DOHH2 (cell line): Measurements from ENCODE around the gene MYBPC3.

Experiments used
- H3F3A ChIP-seq: fragments of 200-600 bp; sonication (generic), shearing (Covaris generic); 2 replicates; pipeline ENCODE4 v1.6.0; 2016; ENCODE audit warnings: antibody characterized with exemption, mild to moderate bottlenecking; ENCODE audit not compliant: control insufficient read depth, insufficient read depth
- H3K27ac ChIP-seq: fragments of 200-600 bp; sonication (generic); 2 replicates; pipeline ENCODE4 v1.5.1; 2014; ENCODE audit warnings: low read depth, mild to moderate bottlenecking, low read length, moderate library complexity
- H3K27me3 ChIP-seq: fragments of 200-600 bp; sonication (generic); 2 replicates; pipeline ENCODE4 v1.6.1; 2014; ENCODE audit warnings: mild to moderate bottlenecking, low read length, mixed read lengths; ENCODE audit not compliant: control insufficient read depth
- H3K36me3 ChIP-seq: fragments of 200-600 bp; sonication (generic); 2 replicates; pipeline ENCODE4 v1.6.1; 2014; ENCODE audit warnings: mild to moderate bottlenecking, low read length, moderate library complexity, mixed read lengths; ENCODE audit not compliant: control insufficient read depth
- H3K4me1 ChIP-seq: fragments of 200-600 bp; sonication (generic); 2 replicates; pipeline ENCODE4 v1.6.1; 2014; ENCODE audit warnings: mild to moderate bottlenecking, low read length, mixed read lengths; ENCODE audit not compliant: control insufficient read depth
- H3K4me2 ChIP-seq: fragments of 200-600 bp; sonication (generic); 2 replicates; pipeline ENCODE4 v1.6.0; 2014; ENCODE audit warnings: mild to moderate bottlenecking, low read length, moderate library complexity
- H3K4me3 ChIP-seq: fragments of 200-600 bp; sonication (generic); 2 replicates; pipeline ENCODE4 v1.5.1; 2014; ENCODE audit warnings: mild to moderate bottlenecking, low read length, mixed read lengths
- H3K79me2 ChIP-seq: fragments of 200-600 bp; sonication (generic); 2 replicates; pipeline ENCODE4 v1.6.1; 2014; ENCODE audit warnings: mild to moderate bottlenecking, low read length, mixed read lengths; ENCODE audit not compliant: control insufficient read depth
- H3K9me2 ChIP-seq: fragments of 200-600 bp; sonication (generic); replicated peaks from 2 replicates; pipeline ENCODE4 v1.6.1; 2014; ENCODE audit warnings: mild to moderate bottlenecking, low read length, mixed read lengths; ENCODE audit not compliant: control insufficient read depth
- H3K9me3 ChIP-seq: fragments of 200-600 bp; sonication (generic); 2 replicates; pipeline ENCODE4 v1.6.1; 2014; ENCODE audit warnings: antibody characterized with exemption, low read length, mixed read lengths; ENCODE audit not compliant: control insufficient read depth, insufficient read depth
- H4K20me1 ChIP-seq: fragments of 200-600 bp; sonication (generic); 2 replicates; pipeline ENCODE4 v1.6.0; 2014; ENCODE audit warnings: low read depth, mild to moderate bottlenecking, antibody characterized with exemption, low read length, moderate library complexity; ENCODE audit not compliant: control insufficient read depth, insufficient read depth
- CTCF ChIP-seq: fragments of 200-600 bp; sonication (generic); IDR thresholded peaks from one replicate; pipeline ENCODE4 v1.5.1; 2014; ENCODE audit warnings: antibody characterized with exemption, mild to moderate bottlenecking, low read depth, low read length; ENCODE audit not compliant: poor library complexity, severe bottlenecking
- EZH2phosphoT487 ChIP-seq: fragments of 200-600 bp; sonication (generic); IDR thresholded peaks from 2 replicates; pipeline ENCODE4 v1.6.1; 2017; ENCODE audit warnings: borderline replicate concordance, mild to moderate bottlenecking, antibody characterized with exemption, low read length, moderate library complexity, mixed read lengths

MYBPC3 gene

GRCh38 chr11:47284151-47284550 is 68.4 kb downstream of the MYBPC3 start:
- Histone ChIP-seq H3K4me2 (no peak overlapping the region), H3K9me2 (no peaks in the 10 kb centered on the region), H3K79me2 (no peaks in the 10 kb centered on the region), H3K36me3 (peaks cover 77% of the 10 kb centered on the region), H3K27me3 (no peaks in the 10 kb centered on the region), H3K4me3 (no peak overlapping the region), H3K27ac (no peak overlapping the region), H3F3A (no peaks in the 10 kb centered on the region), H4K20me1 (no peaks in the 10 kb centered on the region), H3K9me3 (no peaks in the 10 kb centered on the region), H3K4me1 (no peaks in the 10 kb centered on the region)
- no peak for TF ChIP-seq EZH2phosphoT487
- no peak for TF ChIP-seq CTCF

- no peaks in the 10 kb centered on the region for H4K20me1 ChIP-seq
- no peaks in the 10 kb centered on the region for H3K27me3 ChIP-seq
- peaks cover 78% of the 10 kb centered on the region for H3K36me3 ChIP-seq
- H3K4me2 ChIP-seq: no peak overlapping the region
- TF ChIP-seq EZH2phosphoT487 (no peak), CTCF (no peak)
- no peaks in the 10 kb centered on the region for H3K9me3 ChIP-seq
- H3K27ac ChIP-seq: no peak overlapping the region
- H3K79me2 ChIP-seq: no peaks in the 10 kb centered on the region
- no peaks in the 10 kb centered on the region for H3K4me1 ChIP-seq
- no peak overlapping the region for H3K4me3 ChIP-seq
- H3K9me2 ChIP-seq: no peaks in the 10 kb centered on the region
- H3F3A ChIP-seq: 0 out of 2 replicates have a peak, but pooled peaks cover 7% of the 10 kb centered on the region
These were observed 70.0 kb downstream of the MYBPC3 start for GRCh38 chr11:47282462-47282861.
